ENCODE results near the gene DAW1. TPM values are rescaled to one million over a fixed set of nuclear protein-coding genes. Genes with fewer than 3 reads are reported as not detected.

DAW1 gene
- total RNA-seq, 1 experiment from 2014 or later, result 0.37 TPM

GRCh38 chr2:227848146-227848545, 23.3 kb upstream of the DAW1 start:
- H3K4me1 ChIP-seq (ENCODE audit: insufficient read depth, low read length), result no peaks in the 10 kb centered on the region
- H2BK12ac ChIP-seq (ENCODE audit: insufficient read length, low read depth, low read length), result no peak overlapping the region
- no peak overlapping the region for H2AFZ ChIP-seq (ENCODE audit: low read length)
- no peak overlapping the region for H3K4me3 Mint-ChIP-seq
- no peak overlapping the region for H3K18ac ChIP-seq (ENCODE audit: insufficient read length, low read depth, low read length)
- no CpG with 5 or more reads among the region's 3 CpGs for WGBS (ENCODE audit: extremely low coverage, insufficient read length, low lambda C conversion rate)
- H3K79me2 ChIP-seq (ENCODE audit: insufficient read depth, low read length), result no peaks in the 10 kb centered on the region
- no peak overlapping the region for H3K14ac ChIP-seq (ENCODE audit: insufficient read depth, low read length)
- peaks cover 12 to 19% of the 10 kb centered on the region in 2 experiments for H3K4me1 Mint-ChIP-seq
- no peaks in the 10 kb centered on the region for H3K9me3 ChIP-seq (ENCODE audit: control insufficient read depth, low read depth, low read length)
- H4K20me1 ChIP-seq (ENCODE audit: control insufficient read depth, insufficient read depth, insufficient read length), result no peaks in the 10 kb centered on the region
- H2BK5ac ChIP-seq (ENCODE audit: insufficient read length, low read length), result no peak overlapping the region
- TF ChIP-seq, protein P1, sequence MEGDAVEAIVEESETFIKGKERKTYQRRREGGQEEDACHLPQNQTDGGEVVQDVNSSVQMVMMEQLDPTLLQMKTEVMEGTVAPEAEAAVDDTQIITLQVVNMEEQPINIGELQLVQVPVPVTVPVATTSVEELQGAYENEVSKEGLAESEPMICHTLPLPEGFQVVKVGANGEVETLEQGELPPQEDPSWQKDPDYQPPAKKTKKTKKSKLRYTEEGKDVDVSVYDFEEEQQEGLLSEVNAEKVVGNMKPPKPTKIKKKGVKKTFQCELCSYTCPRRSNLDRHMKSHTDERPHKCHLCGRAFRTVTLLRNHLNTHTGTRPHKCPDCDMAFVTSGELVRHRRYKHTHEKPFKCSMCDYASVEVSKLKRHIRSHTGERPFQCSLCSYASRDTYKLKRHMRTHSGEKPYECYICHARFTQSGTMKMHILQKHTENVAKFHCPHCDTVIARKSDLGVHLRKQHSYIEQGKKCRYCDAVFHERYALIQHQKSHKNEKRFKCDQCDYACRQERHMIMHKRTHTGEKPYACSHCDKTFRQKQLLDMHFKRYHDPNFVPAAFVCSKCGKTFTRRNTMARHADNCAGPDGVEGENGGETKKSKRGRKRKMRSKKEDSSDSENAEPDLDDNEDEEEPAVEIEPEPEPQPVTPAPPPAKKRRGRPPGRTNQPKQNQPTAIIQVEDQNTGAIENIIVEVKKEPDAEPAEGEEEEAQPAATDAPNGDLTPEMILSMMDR (conservative IDR thresholded peaks at IDR 0.05), result no peak
- H3K27ac Mint-ChIP-seq, result peak overlapping the region in 1 of 3 experiments; percentile 4; a peak in 2 of 7 replicates
- H3K27ac ChIP-seq (ENCODE audit: insufficient read length, low read depth, low read length), result no peak overlapping the region
- no peak overlapping the region for H3K9ac ChIP-seq (ENCODE audit: extremely low read depth, insufficient read length, low read length)
- H4K5ac ChIP-seq (ENCODE audit: insufficient read length, low read depth, low read length), result no peak overlapping the region
- H2BK15ac ChIP-seq (ENCODE audit: low read depth, low read length), result no peak overlapping the region
- H3K4ac ChIP-seq (ENCODE audit: low read depth, low read length), result no peak overlapping the region
- H3K56ac ChIP-seq (ENCODE audit: insufficient read length, low read depth, low read length), result no peak overlapping the region
- H3K27me3 ChIP-seq (ENCODE audit: insufficient read depth, low read length), result no peaks in the 10 kb centered on the region
- no peak for DNase-seq
- H4K91ac ChIP-seq (ENCODE audit: insufficient read length, low read depth, low read length), result no peak overlapping the region
- H2BK120ac ChIP-seq (ENCODE audit: low read depth, low read length, poor library complexity, severe bottlenecking), result no peak overlapping the region
- H2BK20ac ChIP-seq (ENCODE audit: low read depth, low read length, poor library complexity, severe bottlenecking), result no peak overlapping the region
- peaks cover 0 to 3% (median 0%) of the 10 kb centered on the region in 3 experiments; a peak in 1 of 7 replicates for H3K36me3 Mint-ChIP-seq (ENCODE audit: insufficient read depth in 1 of 3, low read depth in 3 of 3)
- peaks cover under 1% of the 10 kb centered on the region for H3K27me3 Mint-ChIP-seq (ENCODE audit: low read depth)
- H3K23ac ChIP-seq (ENCODE audit: insufficient read length, low read depth, low read length), result no peak overlapping the region
- no peak overlapping the region for H3T11ph ChIP-seq (ENCODE audit: low read length)
- peaks cover 0 to 2% of the 10 kb centered on the region in 2 experiments; a peak in 1 of 5 replicates for H3K9me3 Mint-ChIP-seq
- H3K4me2 ChIP-seq (ENCODE audit: insufficient read depth, insufficient read length, low read length), result no peak overlapping the region
- H4K8ac ChIP-seq (replicated peaks; ENCODE audit: insufficient read length, low read depth, low read length), result no peak overlapping the region
- H2AK5ac ChIP-seq (ENCODE audit: insufficient read length, low read length), result no peak overlapping the region
- no peaks in the 10 kb centered on the region for H3K79me1 ChIP-seq (ENCODE audit: insufficient read depth, low read depth, low read length, poor library complexity, severe bottlenecking)
- no peaks in the 10 kb centered on the region for H3K23me2 ChIP-seq (ENCODE audit: insufficient read length, low read depth, low read length, poor library complexity, severe bottlenecking)

Data from H9 (cell line).